ENCODE results near the gene LGALS9. TPM values are rescaled to one million over a fixed set of nuclear protein-coding genes. Genes with fewer than 3 reads are reported as not detected.

Gene LGALS9
- polyA plus RNA-seq, 1 of the 3 experiments (the other 2 are of a cell fraction), result 0.21 TPM

DNA sequence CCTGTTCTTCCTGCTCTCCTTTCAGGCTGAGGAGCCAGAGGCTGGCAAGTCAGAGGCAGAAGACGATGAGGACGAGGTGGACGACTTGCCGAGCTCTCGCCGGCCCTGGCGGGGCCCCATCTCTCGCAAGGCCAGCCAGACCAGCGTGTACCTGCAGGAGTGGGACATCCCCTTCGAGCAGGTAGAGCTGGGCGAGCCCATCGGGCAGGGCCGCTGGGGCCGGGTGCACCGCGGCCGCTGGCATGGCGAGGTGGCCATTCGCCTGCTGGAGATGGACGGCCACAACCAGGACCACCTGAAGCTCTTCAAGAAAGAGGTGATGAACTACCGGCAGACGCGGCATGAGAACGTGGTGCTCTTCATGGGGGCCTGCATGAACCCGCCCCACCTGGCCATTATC lies 25.6 kb upstream of the LGALS9 start:
- H3K9ac ChIP-seq, result no peak overlapping the region
- H2AFZ ChIP-seq (ENCODE audit: low read depth), result no peak overlapping the region
- H3K36me3 ChIP-seq (replicated peaks in 1 of 2; ENCODE audit: control insufficient read depth in 1 of 2, insufficient read depth in 2 of 2, low read length in 1 of 2), result peaks cover 3 to 20% of the 10 kb centered on the region in 2 experiments
- no peaks in the 10 kb centered on the region; a peak in 1 of 4 replicates for H3K4me1 ChIP-seq (ENCODE audit: control insufficient read depth in 1 of 2, insufficient read depth in 2 of 2, low read depth in 1 of 2, low read length in 1 of 2)
- WGBS (ENCODE audit: low lambda C conversion rate), result 93% methylated on average over 15 of the region's 25 CpGs
- no peaks in the 10 kb centered on the region for H3K9me3 ChIP-seq
- TF ChIP-seq MEF2A (IDR thresholded peaks at IDR 0.05; ENCODE audit: borderline replicate concordance, low read depth) (no peak), RXRA (IDR thresholded peaks at IDR 0.05; ENCODE audit: borderline replicate concordance, low read depth) (no peak), EP300 (IDR thresholded peaks at IDR 0.05; ENCODE audit: borderline replicate concordance in 1 of 2, low read depth in 1 of 2, low read length in 1 of 2) (no peak), GABPA (IDR thresholded peaks at IDR 0.05; ENCODE audit: low read depth) (no peak), SIN3A (IDR thresholded peaks at IDR 0.05; ENCODE audit: borderline replicate concordance, low read depth, low read length) (no peak), RAD21 (IDR thresholded peaks at IDR 0.05; ENCODE audit: low read length) (no peak), USF1 (IDR thresholded peaks at IDR 0.05; ENCODE audit: borderline replicate concordance, low read depth) (no peak), CHD2 (IDR thresholded peaks at IDR 0.05; ENCODE audit: low read length, partially characterized antibody) (no peak)
- no peaks in the 10 kb centered on the region for H3F3A ChIP-seq (replicated peaks; ENCODE audit: insufficient read depth)
- ChIA-PET POLR2A (no interaction called here), CTCF (interaction anchor here (0.6 to 20.9 kb wide), 9 partner anchors 8 to 368 kb away, joined by 3 to 365 read pairs (median 7); partner anchors contain the start of gene KSR1)
- H4K20me1 ChIP-seq (ENCODE audit: insufficient read depth), result no peaks in the 10 kb centered on the region
- no peak for DNase-seq
- no peak overlapping the region for H3K4me2 ChIP-seq
- no peaks in the 10 kb centered on the region for H3K9me2 ChIP-seq
- H3K27me3 ChIP-seq (ENCODE audit: insufficient read depth), result no peaks in the 10 kb centered on the region
- H3K27ac ChIP-seq (ENCODE audit: low read depth in 2 of 2, low read length in 1 of 2), result no peak overlapping the region
- H3K79me2 ChIP-seq (ENCODE audit: insufficient read depth), result no peaks in the 10 kb centered on the region
- H3K4me3 ChIP-seq (ENCODE audit: low read depth in 2 of 2, low read length in 1 of 2), result no peak overlapping the region

- Histone ChIP-seq H3K9me2 (no peaks in the 10 kb centered on the region), H3K27me3 (ENCODE audit: insufficient read depth) (no peaks in the 10 kb centered on the region), H3K9me3 (no peaks in the 10 kb centered on the region), H3K9ac (no peak overlapping the region), H3K79me2 (ENCODE audit: insufficient read depth) (no peaks in the 10 kb centered on the region), H2AFZ (ENCODE audit: low read depth) (no peak overlapping the region), H3K4me1 (ENCODE audit: control insufficient read depth in 1 of 2, insufficient read depth in 2 of 2, low read depth in 1 of 2, low read length in 1 of 2) (no peaks in the 10 kb centered on the region; a peak in 1 of 4 replicates), H3K36me3 (replicated peaks in 1 of 2; ENCODE audit: control insufficient read depth in 1 of 2, insufficient read depth in 2 of 2, low read length in 1 of 2) (peaks cover 12 to 31% of the 10 kb centered on the region in 2 experiments), H4K20me1 (ENCODE audit: insufficient read depth) (no peaks in the 10 kb centered on the region), H3K4me2 (no peak overlapping the region), H3K4me3 (ENCODE audit: low read depth in 2 of 2, low read length in 1 of 2) (no peak overlapping the region), H3F3A (replicated peaks; ENCODE audit: insufficient read depth) (no peaks in the 10 kb centered on the region), H3K27ac (ENCODE audit: low read depth in 2 of 2, low read length in 1 of 2) (no peak overlapping the region)
- ChIA-PET CTCF (interaction anchor here (1.0 to 20.9 kb wide), 10 partner anchors 15 to 371 kb away, joined by 3 to 365 read pairs (median 5); no protein-coding TSS in a partner anchor), POLR2A (interaction anchor here (1.1 kb wide), 1 partner anchor 10 kb away, joined by 3 read pairs; no protein-coding TSS in a partner anchor)
- WGBS (ENCODE audit: low lambda C conversion rate), result 89% methylated on average over 5 of the region's 16 CpGs
- TF ChIP-seq TCF12 (IDR thresholded peaks at IDR 0.05) (no peak), RXRA (IDR thresholded peaks at IDR 0.05; ENCODE audit: borderline replicate concordance, low read depth) (no peak), EZH2phosphoT487 (IDR thresholded peaks at IDR 0.05; ENCODE audit: borderline replicate concordance, low read depth) (no peak), USF1 (IDR thresholded peaks at IDR 0.05; ENCODE audit: borderline replicate concordance, low read depth) (no peak), NFIC (IDR thresholded peaks at IDR 0.05; ENCODE audit: borderline replicate concordance) (no peak), MEF2A (IDR thresholded peaks at IDR 0.05; ENCODE audit: borderline replicate concordance, low read depth) (no peak), FOSL2 (IDR thresholded peaks at IDR 0.05; ENCODE audit: borderline replicate concordance, low read depth) (no peak), FOXM1 (IDR thresholded peaks at IDR 0.05; ENCODE audit: low read depth) (no peak), NRF1 (IDR thresholded peaks at IDR 0.05; ENCODE audit: low read depth, low read length) (no peak), SIN3A (IDR thresholded peaks at IDR 0.05; ENCODE audit: borderline replicate concordance, low read depth, low read length) (no peak), MXI1 (IDR thresholded peaks at IDR 0.05; ENCODE audit: low read depth, low read length) (no peak), EP300 (IDR thresholded peaks at IDR 0.05; ENCODE audit: borderline replicate concordance in 1 of 2, low read depth in 1 of 2, low read length in 1 of 2) (no peak), JUND (IDR thresholded peaks at IDR 0.05) (no peak), CHD2 (IDR thresholded peaks at IDR 0.05; ENCODE audit: low read length, partially characterized antibody) (no peak), RCOR1 (IDR thresholded peaks at IDR 0.05; ENCODE audit: low read length) (no peak), RAD21 (IDR thresholded peaks at IDR 0.05; ENCODE audit: low read length) (no peak)
- TF ChIP-seq, protein P1, sequence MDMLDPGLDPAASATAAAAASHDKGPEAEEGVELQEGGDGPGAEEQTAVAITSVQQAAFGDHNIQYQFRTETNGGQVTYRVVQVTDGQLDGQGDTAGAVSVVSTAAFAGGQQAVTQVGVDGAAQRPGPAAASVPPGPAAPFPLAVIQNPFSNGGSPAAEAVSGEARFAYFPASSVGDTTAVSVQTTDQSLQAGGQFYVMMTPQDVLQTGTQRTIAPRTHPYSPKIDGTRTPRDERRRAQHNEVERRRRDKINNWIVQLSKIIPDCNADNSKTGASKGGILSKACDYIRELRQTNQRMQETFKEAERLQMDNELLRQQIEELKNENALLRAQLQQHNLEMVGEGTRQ (IDR thresholded peaks at IDR 0.05; ENCODE audit: borderline replicate concordance, low read depth, low read length), result no peak
- TF ChIP-seq, protein P2, sequence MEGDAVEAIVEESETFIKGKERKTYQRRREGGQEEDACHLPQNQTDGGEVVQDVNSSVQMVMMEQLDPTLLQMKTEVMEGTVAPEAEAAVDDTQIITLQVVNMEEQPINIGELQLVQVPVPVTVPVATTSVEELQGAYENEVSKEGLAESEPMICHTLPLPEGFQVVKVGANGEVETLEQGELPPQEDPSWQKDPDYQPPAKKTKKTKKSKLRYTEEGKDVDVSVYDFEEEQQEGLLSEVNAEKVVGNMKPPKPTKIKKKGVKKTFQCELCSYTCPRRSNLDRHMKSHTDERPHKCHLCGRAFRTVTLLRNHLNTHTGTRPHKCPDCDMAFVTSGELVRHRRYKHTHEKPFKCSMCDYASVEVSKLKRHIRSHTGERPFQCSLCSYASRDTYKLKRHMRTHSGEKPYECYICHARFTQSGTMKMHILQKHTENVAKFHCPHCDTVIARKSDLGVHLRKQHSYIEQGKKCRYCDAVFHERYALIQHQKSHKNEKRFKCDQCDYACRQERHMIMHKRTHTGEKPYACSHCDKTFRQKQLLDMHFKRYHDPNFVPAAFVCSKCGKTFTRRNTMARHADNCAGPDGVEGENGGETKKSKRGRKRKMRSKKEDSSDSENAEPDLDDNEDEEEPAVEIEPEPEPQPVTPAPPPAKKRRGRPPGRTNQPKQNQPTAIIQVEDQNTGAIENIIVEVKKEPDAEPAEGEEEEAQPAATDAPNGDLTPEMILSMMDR (IDR thresholded peaks at IDR 0.05), result no peak
- TF ChIP-seq, protein P3, sequence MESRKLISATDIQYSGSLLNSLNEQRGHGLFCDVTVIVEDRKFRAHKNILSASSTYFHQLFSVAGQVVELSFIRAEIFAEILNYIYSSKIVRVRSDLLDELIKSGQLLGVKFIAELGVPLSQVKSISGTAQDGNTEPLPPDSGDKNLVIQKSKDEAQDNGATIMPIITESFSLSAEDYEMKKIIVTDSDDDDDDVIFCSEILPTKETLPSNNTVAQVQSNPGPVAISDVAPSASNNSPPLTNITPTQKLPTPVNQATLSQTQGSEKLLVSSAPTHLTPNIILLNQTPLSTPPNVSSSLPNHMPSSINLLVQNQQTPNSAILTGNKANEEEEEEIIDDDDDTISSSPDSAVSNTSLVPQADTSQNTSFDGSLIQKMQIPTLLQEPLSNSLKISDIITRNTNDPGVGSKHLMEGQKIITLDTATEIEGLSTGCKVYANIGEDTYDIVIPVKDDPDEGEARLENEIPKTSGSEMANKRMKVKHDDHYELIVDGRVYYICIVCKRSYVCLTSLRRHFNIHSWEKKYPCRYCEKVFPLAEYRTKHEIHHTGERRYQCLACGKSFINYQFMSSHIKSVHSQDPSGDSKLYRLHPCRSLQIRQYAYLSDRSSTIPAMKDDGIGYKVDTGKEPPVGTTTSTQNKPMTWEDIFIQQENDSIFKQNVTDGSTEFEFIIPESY (IDR thresholded peaks at IDR 0.05; ENCODE audit: borderline replicate concordance, low read depth), result no peak
- DNase-seq, result no peak
Observed at GRCh38 chr17:27607521-27608091, 23.4 kb upstream of the LGALS9 start.
